GM19397 (cell line): ENCODE measurements around the gene ARL15.

Experiments used
- ATAC-seq: cut with Tn5 transposase; IDR thresholded peaks from one replicate; pipeline ENCODE4 v1.9.1; 2021; ENCODE audit warnings: mild to moderate bottlenecking, moderate library complexity; ENCODE audit not compliant: unreplicated experiment

ARL15 gene

GRCh38 chr5:54254482-54255198 lies 55.7 kb downstream of the ARL15 start:
- ATAC-seq: no peak

GRCh38 chr5:54251981-54252380 lies 58.4 kb downstream of the ARL15 start:
- ATAC-seq: no peak

GRCh38 chr5:54249210-54250028 lies 61.0 kb downstream of the ARL15 start:
- no peak for ATAC-seq

GRCh38 chr5:54247226-54247625 lies 63.1 kb downstream of the ARL15 start:
- ATAC-seq: no peak

GRCh38 chr5:54243483-54244080 lies 66.8 kb downstream of the ARL15 start:
- ATAC-seq: no peak

GRCh38 chr5:54242297-54242696 lies 68.1 kb downstream of the ARL15 start:
- no peak for ATAC-seq

- no peak for ATAC-seq
Observed at GRCh38 chr5:54234304-54234933, 76.0 kb downstream of the ARL15 start.

GRCh38 chr5:54230936-54231685 lies 79.3 kb downstream of the ARL15 start:
- ATAC-seq: no peak

GRCh38 chr5:54229041-54229780 lies 81.2 kb downstream of the ARL15 start:
- ATAC-seq: peak; percentile 92

GRCh38 chr5:54227759-54228158 lies 82.6 kb downstream of the ARL15 start:
- no peak for ATAC-seq

GRCh38 chr5:54227109-54227508 lies 83.3 kb downstream of the ARL15 start:
- no peak for ATAC-seq

GRCh38 chr5:54226215-54226614 lies 84.2 kb downstream of the ARL15 start:
- no peak for ATAC-seq

- ATAC-seq: no peak
Observed at GRCh38 chr5:54224103-54224826, 86.1 kb downstream of the ARL15 start.

- ATAC-seq: no peak
Observed at GRCh38 chr5:54222336-54222735, 88.0 kb downstream of the ARL15 start.

GRCh38 chr5:54221135-54221534 lies 89.2 kb downstream of the ARL15 start:
- no peak for ATAC-seq

- no peak for ATAC-seq
Observed at GRCh38 chr5:54220230-54221040, 89.9 kb downstream of the ARL15 start.

GRCh38 chr5:54217826-54218503 lies 92.4 kb downstream of the ARL15 start:
- ATAC-seq: no peak

GRCh38 chr5:54215233-54215736 lies 95.1 kb downstream of the ARL15 start:
- ATAC-seq: no peak
